WTC11 (cell line): Measurements from ENCODE around the gene ENTREP1. TPM values are rescaled to one million over a fixed set of nuclear protein-coding genes. Genes with fewer than 3 reads are reported as not detected.

Experiments
- ATAC-seq: fragments of 200-7000 bp; cut with Tn5 transposase; 2 replicates; pipeline ENCODE4 v1.10.0; 2021; ENCODE audit warnings: mild to moderate bottlenecking, moderate library complexity
- CTCF ChIA-PET: fragments of 300-600 bp; sonication (Branson Sonifier 250); formaldehyde crosslinking; loops from one replicate; lab custom pipeline; 2021; ENCODE audit warnings: antibody characterized with exemption; lab: Charles Lee
- POLR2A ChIA-PET: fragments of 350-600 bp; sonication (Branson Sonifier 250); formaldehyde crosslinking; loops from one replicate; lab custom pipeline; 2021; ENCODE audit warnings: antibody characterized with exemption; lab: Charles Lee
- DNase-seq: peaks from one replicate; pipeline ENCODE4 v3.0.0; 2021; ENCODE audit warnings: low spot score
- H3K27ac Mint-ChIP-seq: 2 replicates; pipeline ENCODE4 v1.8.0; 2021; ENCODE audit warnings: mixed read lengths
- H3K27me3 Mint-ChIP-seq: 2 replicates; pipeline ENCODE4 v1.8.0; 2021; ENCODE audit warnings: low read depth, mild to moderate bottlenecking, moderate library complexity, mixed read lengths
- H3K36me3 Mint-ChIP-seq: 2 replicates; pipeline ENCODE4 v1.8.0; 2021; ENCODE audit warnings: mixed read lengths
- H3K4me1 Mint-ChIP-seq: 2 replicates; pipeline ENCODE4 v1.8.0; 2022; ENCODE audit warnings: mixed read lengths
- H3K4me3 Mint-ChIP-seq: 2 replicates; pipeline ENCODE4 v1.8.0; 2021; ENCODE audit warnings: mild to moderate bottlenecking, moderate library complexity, mixed read lengths
- H3K9me3 Mint-ChIP-seq: 2 replicates; pipeline ENCODE4 v1.8.0; 2021; ENCODE audit warnings: mixed read lengths
- ATF3 ChIP-seq: sonication (generic); formaldehyde crosslinking; conservative IDR thresholded peaks from 2 replicates; pipeline ENCODE4 v1.8.1; 2022; ENCODE audit warnings: mild to moderate bottlenecking, missing genetic modification reagents
- CDX4 ChIP-seq: fragments of 250-450 bp; sonication (Bioruptor Pico); IDR thresholded peaks from 2 replicates; pipeline ENCODE4 v1.9.0; 2021; ENCODE audit warnings: moderate library complexity, mild to moderate bottlenecking, inconsistent platforms, borderline replicate concordance
- HMGA2 ChIP-seq: fragments of 250-450 bp; sonication (Bioruptor Pico); IDR thresholded peaks from 2 replicates; pipeline ENCODE4 v1.4.0; 2021; ENCODE audit warnings: mild to moderate bottlenecking, moderate library complexity
- JUN ChIP-seq: sonication (generic); formaldehyde crosslinking; IDR thresholded peaks from 2 replicates; pipeline ENCODE4 v1.8.0; 2023; ENCODE audit warnings: mild to moderate bottlenecking, missing genetic modification reagents
- MLX ChIP-seq: sonication (generic); formaldehyde crosslinking; IDR thresholded peaks from 2 replicates; pipeline ENCODE4 v1.8.1; 2023; ENCODE audit warnings: mild to moderate bottlenecking, missing genetic modification reagents, moderate library complexity
- NR1H2 ChIP-seq: sonication (generic); formaldehyde crosslinking; IDR thresholded peaks from 2 replicates; pipeline ENCODE4 v1.9.0; 2021; ENCODE audit warnings: mild to moderate bottlenecking, moderate library complexity, missing genetic modification reagents
- NR2C2 ChIP-seq: sonication (generic); formaldehyde crosslinking; IDR thresholded peaks from 2 replicates; pipeline ENCODE4 v1.8.0; 2022; ENCODE audit warnings: mild to moderate bottlenecking, missing genetic modification reagents
- NR3C1 ChIP-seq: sonication (generic); formaldehyde crosslinking; conservative IDR thresholded peaks from 2 replicates; pipeline ENCODE4 v1.8.1; 2023; ENCODE audit warnings: low read depth, mild to moderate bottlenecking, missing genetic modification reagents
- PRDM15 ChIP-seq: sonication (generic); formaldehyde crosslinking; IDR thresholded peaks from 2 replicates; pipeline ENCODE4 v1.8.0; 2022; ENCODE audit warnings: missing genetic modification reagents
- SOX15 ChIP-seq: fragments of 250-450 bp; sonication (Bioruptor Pico); IDR thresholded peaks from 2 replicates; pipeline ENCODE4 v1.9.0; 2021; ENCODE audit warnings: mild to moderate bottlenecking
- SP1 ChIP-seq: sonication (generic); formaldehyde crosslinking; conservative IDR thresholded peaks from 2 replicates; pipeline ENCODE4 v1.8.1; 2022; ENCODE audit warnings: missing genetic modification reagents
- TP53 ChIP-seq: sonication (generic); formaldehyde crosslinking; IDR thresholded peaks from 2 replicates; pipeline ENCODE4 v1.8.1; 2023; ENCODE audit warnings: mild to moderate bottlenecking, missing genetic modification reagents
- ZBTB21 ChIP-seq: sonication (generic); formaldehyde crosslinking; IDR thresholded peaks from 2 replicates; pipeline ENCODE4 v1.8.1; 2023; ENCODE audit warnings: mild to moderate bottlenecking, missing genetic modification reagents, borderline replicate concordance
- ZNF138 ChIP-seq: sonication (generic); formaldehyde crosslinking; conservative IDR thresholded peaks from 2 replicates; pipeline ENCODE4 v1.8.1; 2022; ENCODE audit warnings: mild to moderate bottlenecking, moderate library complexity, missing genetic modification reagents
- ZNF219 ChIP-seq: sonication (generic); formaldehyde crosslinking; IDR thresholded peaks from 2 replicates; pipeline ENCODE4 v1.8.0; 2023; ENCODE audit warnings: missing genetic modification reagents, mild to moderate bottlenecking, borderline replicate concordance
- ZNF263 ChIP-seq: sonication (generic); formaldehyde crosslinking; IDR thresholded peaks from 2 replicates; pipeline ENCODE4 v1.8.1; 2022; ENCODE audit warnings: low read depth, mild to moderate bottlenecking, moderate library complexity, missing genetic modification reagents
- ZNF671 ChIP-seq: fragments of 250-450 bp; sonication (Bioruptor Pico); IDR thresholded peaks from 2 replicates; pipeline ENCODE4 v1.8.0; 2021; ENCODE audit warnings: mild to moderate bottlenecking
- total RNA-seq: library from RNA; stranded (reverse); gene quantifications from 3 replicates; pipeline ENCODE4 v1.2.3, GENCODE V29; 2021
- TF ChIP-seq, protein P1 (sequence below): sonication (generic); formaldehyde crosslinking; IDR thresholded peaks from 2 replicates; pipeline ENCODE4 v1.8.0; 2023; ENCODE audit warnings: missing genetic modification reagents, mild to moderate bottlenecking, borderline replicate concordance
- TF ChIP-seq, protein P2 (sequence below): sonication (generic); formaldehyde crosslinking; IDR thresholded peaks from 2 replicates; pipeline ENCODE4 v1.8.1; 2023; ENCODE audit warnings: mild to moderate bottlenecking, missing genetic modification reagents
- TF ChIP-seq, protein P3 (sequence below): sonication (generic); formaldehyde crosslinking; IDR thresholded peaks from 2 replicates; pipeline ENCODE4 v1.8.0; 2022; ENCODE audit warnings: mild to moderate bottlenecking, missing genetic modification reagents
- TF ChIP-seq, protein P4 (sequence below): sonication (generic); formaldehyde crosslinking; IDR thresholded peaks from 2 replicates; pipeline ENCODE4 v1.8.1; 2022; ENCODE audit warnings: low read depth, mild to moderate bottlenecking, moderate library complexity, missing genetic modification reagents, borderline replicate concordance

Gene ENTREP1
- total RNA-seq, 1 experiment from 2014 or later, result 22.4 TPM

DNA sequence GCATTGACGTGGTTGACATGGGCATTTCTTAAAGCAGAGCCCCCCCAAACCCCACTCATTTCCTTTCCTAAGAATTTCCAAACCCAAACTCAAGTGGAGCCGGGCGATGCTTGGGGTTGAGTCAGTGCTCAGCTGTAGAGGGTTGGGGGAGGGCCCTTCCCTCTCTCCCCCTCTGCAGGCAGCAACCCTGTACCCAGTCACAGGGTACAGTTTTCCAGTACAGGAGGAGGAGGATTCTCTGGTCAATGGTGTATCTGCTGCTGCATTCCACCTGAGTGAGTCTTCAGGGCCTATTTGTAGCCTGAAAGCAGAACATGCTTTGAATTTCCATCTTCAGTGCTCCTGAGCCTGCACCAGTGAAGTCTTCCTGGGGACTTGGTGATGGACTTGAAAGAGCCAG is 55.8 kb downstream of the ENTREP1 start (continued):
- TF ChIP-seq, protein P1, sequence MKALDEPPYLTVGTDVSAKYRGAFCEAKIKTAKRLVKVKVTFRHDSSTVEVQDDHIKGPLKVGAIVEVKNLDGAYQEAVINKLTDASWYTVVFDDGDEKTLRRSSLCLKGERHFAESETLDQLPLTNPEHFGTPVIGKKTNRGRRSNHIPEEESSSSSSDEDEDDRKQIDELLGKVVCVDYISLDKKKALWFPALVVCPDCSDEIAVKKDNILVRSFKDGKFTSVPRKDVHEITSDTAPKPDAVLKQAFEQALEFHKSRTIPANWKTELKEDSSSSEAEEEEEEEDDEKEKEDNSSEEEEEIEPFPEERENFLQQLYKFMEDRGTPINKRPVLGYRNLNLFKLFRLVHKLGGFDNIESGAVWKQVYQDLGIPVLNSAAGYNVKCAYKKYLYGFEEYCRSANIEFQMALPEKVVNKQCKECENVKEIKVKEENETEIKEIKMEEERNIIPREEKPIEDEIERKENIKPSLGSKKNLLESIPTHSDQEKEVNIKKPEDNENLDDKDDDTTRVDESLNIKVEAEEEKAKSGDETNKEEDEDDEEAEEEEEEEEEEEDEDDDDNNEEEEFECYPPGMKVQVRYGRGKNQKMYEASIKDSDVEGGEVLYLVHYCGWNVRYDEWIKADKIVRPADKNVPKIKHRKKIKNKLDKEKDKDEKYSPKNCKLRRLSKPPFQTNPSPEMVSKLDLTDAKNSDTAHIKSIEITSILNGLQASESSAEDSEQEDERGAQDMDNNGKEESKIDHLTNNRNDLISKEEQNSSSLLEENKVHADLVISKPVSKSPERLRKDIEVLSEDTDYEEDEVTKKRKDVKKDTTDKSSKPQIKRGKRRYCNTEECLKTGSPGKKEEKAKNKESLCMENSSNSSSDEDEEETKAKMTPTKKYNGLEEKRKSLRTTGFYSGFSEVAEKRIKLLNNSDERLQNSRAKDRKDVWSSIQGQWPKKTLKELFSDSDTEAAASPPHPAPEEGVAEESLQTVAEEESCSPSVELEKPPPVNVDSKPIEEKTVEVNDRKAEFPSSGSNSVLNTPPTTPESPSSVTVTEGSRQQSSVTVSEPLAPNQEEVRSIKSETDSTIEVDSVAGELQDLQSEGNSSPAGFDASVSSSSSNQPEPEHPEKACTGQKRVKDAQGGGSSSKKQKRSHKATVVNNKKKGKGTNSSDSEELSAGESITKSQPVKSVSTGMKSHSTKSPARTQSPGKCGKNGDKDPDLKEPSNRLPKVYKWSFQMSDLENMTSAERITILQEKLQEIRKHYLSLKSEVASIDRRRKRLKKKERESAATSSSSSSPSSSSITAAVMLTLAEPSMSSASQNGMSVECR (CRISPR knock-in tag), result no peak
- no peak for TF ChIP-seq ZNF138
- TF ChIP-seq ZNF671 (CRISPR knock-in tag), result no peak
- TF ChIP-seq SP1 (CRISPR knock-in tag), result no peak
- no peak for TF ChIP-seq SOX15 (CRISPR knock-in tag)
- TF ChIP-seq, protein P2, sequence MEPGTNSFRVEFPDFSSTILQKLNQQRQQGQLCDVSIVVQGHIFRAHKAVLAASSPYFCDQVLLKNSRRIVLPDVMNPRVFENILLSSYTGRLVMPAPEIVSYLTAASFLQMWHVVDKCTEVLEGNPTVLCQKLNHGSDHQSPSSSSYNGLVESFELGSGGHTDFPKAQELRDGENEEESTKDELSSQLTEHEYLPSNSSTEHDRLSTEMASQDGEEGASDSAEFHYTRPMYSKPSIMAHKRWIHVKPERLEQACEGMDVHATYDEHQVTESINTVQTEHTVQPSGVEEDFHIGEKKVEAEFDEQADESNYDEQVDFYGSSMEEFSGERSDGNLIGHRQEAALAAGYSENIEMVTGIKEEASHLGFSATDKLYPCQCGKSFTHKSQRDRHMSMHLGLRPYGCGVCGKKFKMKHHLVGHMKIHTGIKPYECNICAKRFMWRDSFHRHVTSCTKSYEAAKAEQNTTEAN (CRISPR knock-in tag), result no peak
- no peak for TF ChIP-seq CDX4 (CRISPR knock-in tag)

GRCh38 chr9:69382135-69382534 is 57.1 kb downstream of the ENTREP1 start:
- no peak for ATAC-seq
- no peaks in the 10 kb centered on the region for H3K9me3 Mint-ChIP-seq
- H3K4me1 Mint-ChIP-seq, result peaks cover 24% of the 10 kb centered on the region
- DNase-seq, result no peak
- H3K27me3 Mint-ChIP-seq, result no peaks in the 10 kb centered on the region
- ChIA-PET CTCF (no interaction called here), POLR2A (no interaction called here)
- H3K4me3 Mint-ChIP-seq, result no peak overlapping the region
- peaks cover 43% of the 10 kb centered on the region for H3K36me3 Mint-ChIP-seq
- H3K27ac Mint-ChIP-seq, result no peak overlapping the region
- TF ChIP-seq ZBTB21 (CRISPR knock-in tag) (no peak), JUN (CRISPR knock-in tag) (no peak), NR3C1 (CRISPR knock-in tag) (no peak), HMGA2 (CRISPR knock-in tag) (no peak), MLX (CRISPR knock-in tag) (no peak), ATF3 (CRISPR knock-in tag) (no peak), NR2C2 (no peak), NR1H2 (CRISPR knock-in tag) (no peak), PRDM15 (no peak), TP53 (no peak), ZNF219 (CRISPR knock-in tag) (no peak), ZNF263 (CRISPR knock-in tag) (no peak)
- TF ChIP-seq, protein P2 (CRISPR knock-in tag), result no peak
- TF ChIP-seq, protein P3, sequence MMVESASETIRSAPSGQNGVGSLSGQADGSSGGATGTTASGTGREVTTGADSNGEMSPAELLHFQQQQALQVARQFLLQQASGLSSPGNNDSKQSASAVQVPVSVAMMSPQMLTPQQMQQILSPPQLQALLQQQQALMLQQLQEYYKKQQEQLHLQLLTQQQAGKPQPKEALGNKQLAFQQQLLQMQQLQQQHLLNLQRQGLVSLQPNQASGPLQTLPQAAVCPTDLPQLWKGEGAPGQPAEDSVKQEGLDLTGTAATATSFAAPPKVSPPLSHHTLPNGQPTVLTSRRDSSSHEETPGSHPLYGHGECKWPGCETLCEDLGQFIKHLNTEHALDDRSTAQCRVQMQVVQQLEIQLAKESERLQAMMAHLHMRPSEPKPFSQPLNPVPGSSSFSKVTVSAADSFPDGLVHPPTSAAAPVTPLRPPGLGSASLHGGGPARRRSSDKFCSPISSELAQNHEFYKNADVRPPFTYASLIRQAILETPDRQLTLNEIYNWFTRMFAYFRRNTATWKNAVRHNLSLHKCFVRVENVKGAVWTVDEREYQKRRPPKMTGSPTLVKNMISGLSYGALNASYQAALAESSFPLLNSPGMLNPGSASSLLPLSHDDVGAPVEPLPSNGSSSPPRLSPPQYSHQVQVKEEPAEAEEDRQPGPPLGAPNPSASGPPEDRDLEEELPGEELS, result no peak
- TF ChIP-seq, protein P4, sequence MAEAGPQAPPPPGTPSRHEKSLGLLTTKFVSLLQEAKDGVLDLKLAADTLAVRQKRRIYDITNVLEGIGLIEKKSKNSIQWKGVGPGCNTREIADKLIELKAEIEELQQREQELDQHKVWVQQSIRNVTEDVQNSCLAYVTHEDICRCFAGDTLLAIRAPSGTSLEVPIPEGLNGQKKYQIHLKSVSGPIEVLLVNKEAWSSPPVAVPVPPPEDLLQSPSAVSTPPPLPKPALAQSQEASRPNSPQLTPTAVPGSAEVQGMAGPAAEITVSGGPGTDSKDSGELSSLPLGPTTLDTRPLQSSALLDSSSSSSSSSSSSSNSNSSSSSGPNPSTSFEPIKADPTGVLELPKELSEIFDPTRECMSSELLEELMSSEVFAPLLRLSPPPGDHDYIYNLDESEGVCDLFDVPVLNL (CRISPR knock-in tag), result no peak
